Hematopoietic multipotent progenitor cell treated with erythropoietin and hydrocortisone succinate and interleukin-3 and kit ligand, for 6 days (in vitro differentiated cells): Measurements from ENCODE around the gene MXD3.
"Not testable (repeated sequence)": the region's sequence is repeated elsewhere in the genome, so short reads cannot be mapped to it uniquely, and the experiment has no call there.

Experiments used
- DNase-seq: peaks from one replicate; pipeline ENCODE4 v3.0.0-alpha.2; 2015

MXD3 gene

GRCh38 chr5:177343000-177343399 lies 31.3 kb upstream of the MXD3 start:
- not testable (repeated sequence) for DNase-seq

- DNase-seq, result no peak
Measured at GRCh38 chr5:177339107-177339638, 27.5 kb upstream of the MXD3 start.

- no peak for DNase-seq
Measured at GRCh38 chr5:177338251-177339106, 26.8 kb upstream of the MXD3 start.

GRCh38 chr5:177336603-177337494 lies 25.2 kb upstream of the MXD3 start:
- DNase-seq, result no peak

GRCh38 chr5:177336112-177336511 lies 24.4 kb upstream of the MXD3 start:
- DNase-seq, result peak; percentile 89

- DNase-seq, result no peak
Measured at GRCh38 chr5:177335701-177336065, 24.0 kb upstream of the MXD3 start.

- no peak for DNase-seq
Measured at GRCh38 chr5:177334781-177335700, 23.3 kb upstream of the MXD3 start.

GRCh38 chr5:177334155-177334551 lies 22.5 kb upstream of the MXD3 start:
- no peak for DNase-seq

GRCh38 chr5:177333420-177334154 lies 21.9 kb upstream of the MXD3 start:
- no peak for DNase-seq

GRCh38 chr5:177332896-177333260 lies 21.2 kb upstream of the MXD3 start:
- DNase-seq, result no peak

GRCh38 chr5:177332031-177332895 lies 20.6 kb upstream of the MXD3 start:
- DNase-seq, result no peak

GRCh38 chr5:177330991-177331842 lies 19.5 kb upstream of the MXD3 start:
- peak; percentile 47 for DNase-seq

- DNase-seq, result no peak
Measured at GRCh38 chr5:177329883-177330282, 18.2 kb upstream of the MXD3 start.

GRCh38 chr5:177328545-177329231 lies 17.0 kb upstream of the MXD3 start:
- no peak for DNase-seq

GRCh38 chr5:177327539-177328522 lies 16.1 kb upstream of the MXD3 start:
- DNase-seq, result peak; percentile 60

GRCh38 chr5:177325868-177326381 lies 14.2 kb upstream of the MXD3 start:
- no peak for DNase-seq

- DNase-seq, result peak; percentile 65
Measured at GRCh38 chr5:177320879-177321278, 9.2 kb upstream of the MXD3 start.
